Activated CD8-positive, alpha-beta T cell treated with anti-CD3 and anti-CD28 coated beads for 36 hours (primary cell): ENCODE results near the gene ANOS1. TPM values are rescaled to one million over a fixed set of nuclear protein-coding genes. Genes with fewer than 3 reads are reported as not detected.

Experiments
- ATAC-seq: fragments of 200-7000 bp; cut with Tn5 transposase; one replicate; pipeline ENCODE4 v1.10.0; 2021; ENCODE audit warnings: mild to moderate bottlenecking, moderate library complexity
- CTCF ChIA-PET: fragments of 350-600 bp; sonication (Branson Sonifier 250); formaldehyde crosslinking; loops from one replicate; lab custom pipeline; 2021; ENCODE audit warnings: antibody characterized with exemption; lab: Charles Lee
- POLR2A ChIA-PET: fragments of 350-600 bp; sonication (Branson Sonifier 250); formaldehyde crosslinking; loops from one replicate; lab custom pipeline; 2021; ENCODE audit warnings: antibody characterized with exemption; lab: Charles Lee
- DNase-seq: peaks from one replicate; pipeline ENCODE4 v3.0.0-alpha.2; 2020
- H3K27ac Mint-ChIP-seq: one replicate; pipeline ENCODE4 v1.8.0; 2021; ENCODE audit warnings: mild to moderate bottlenecking, mixed read lengths
- H3K27me3 Mint-ChIP-seq: one replicate; pipeline ENCODE4 v1.8.0; 2021; ENCODE audit warnings: mixed read lengths
- H3K36me3 Mint-ChIP-seq: one replicate; pipeline ENCODE4 v1.8.0; 2021; ENCODE audit warnings: low read depth, mixed read lengths
- H3K4me1 Mint-ChIP-seq: one replicate; pipeline ENCODE4 v1.8.0; 2021; ENCODE audit warnings: low read depth, mixed read lengths
- H3K4me3 Mint-ChIP-seq: one replicate; pipeline ENCODE4 v1.8.0; 2021; ENCODE audit warnings: mild to moderate bottlenecking, moderate library complexity, mixed read lengths
- H3K9me3 Mint-ChIP-seq: one replicate; pipeline ENCODE4 v1.8.0; 2021; ENCODE audit warnings: mixed read lengths
- CTCF ChIP-seq: fragments of 200-600 bp; IDR thresholded peaks from one replicate; pipeline ENCODE4 v1.8.0; 2022; ENCODE audit warnings: antibody characterized with exemption, mild to moderate bottlenecking
- intact Hi-C: fragments of 100-400 bp; cut with micrococcal nuclease; formaldehyde crosslinking; loops from one replicate; pipeline ENCODE4 v1.10.0; 2022
- total RNA-seq, 2 experiments: library from RNA; stranded (reverse); gene quantifications; one replicate each; pipeline ENCODE4 v1.2.3, GENCODE V29; 2021

ANOS1 gene
- total RNA-seq, 2 experiments from 2014 or later: 0.04 TPM; not detected in 1

DNA sequence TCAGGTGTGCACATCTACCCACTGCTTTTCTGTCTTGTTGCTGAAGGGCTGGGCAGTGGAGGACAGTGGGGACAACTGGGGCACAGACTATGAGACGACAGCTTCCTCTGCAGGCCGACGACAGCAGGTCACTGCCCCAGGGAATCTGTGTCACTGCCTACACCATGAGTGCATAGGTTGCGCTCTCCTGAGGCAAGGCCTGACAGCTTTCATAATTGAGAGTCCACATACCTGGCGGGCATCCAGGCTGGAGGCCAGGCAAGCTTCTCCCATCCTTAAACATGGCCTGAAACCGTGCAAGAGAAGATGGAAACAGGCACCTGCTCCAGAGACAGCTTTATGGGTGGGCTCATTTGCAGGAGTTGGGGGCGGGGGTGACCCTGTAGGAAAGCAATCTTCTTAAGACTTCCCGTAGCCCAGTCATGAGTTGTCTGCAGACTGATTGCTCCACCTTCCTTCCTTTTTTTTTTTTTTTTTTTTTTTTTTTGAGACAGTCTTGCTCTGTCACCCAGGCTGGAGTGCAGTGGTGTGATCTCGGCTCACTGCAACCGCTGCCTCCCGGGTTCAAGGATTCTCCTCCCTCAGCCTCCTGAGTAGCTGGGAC is 2.9 kb downstream of the ANOS1 start:
- POLR2A ChIA-PET: no interaction called here
- Mint-ChIP-seq H3K4me1 (no peaks in the 10 kb centered on the region), H3K36me3 (no peaks in the 10 kb centered on the region)

DNA sequence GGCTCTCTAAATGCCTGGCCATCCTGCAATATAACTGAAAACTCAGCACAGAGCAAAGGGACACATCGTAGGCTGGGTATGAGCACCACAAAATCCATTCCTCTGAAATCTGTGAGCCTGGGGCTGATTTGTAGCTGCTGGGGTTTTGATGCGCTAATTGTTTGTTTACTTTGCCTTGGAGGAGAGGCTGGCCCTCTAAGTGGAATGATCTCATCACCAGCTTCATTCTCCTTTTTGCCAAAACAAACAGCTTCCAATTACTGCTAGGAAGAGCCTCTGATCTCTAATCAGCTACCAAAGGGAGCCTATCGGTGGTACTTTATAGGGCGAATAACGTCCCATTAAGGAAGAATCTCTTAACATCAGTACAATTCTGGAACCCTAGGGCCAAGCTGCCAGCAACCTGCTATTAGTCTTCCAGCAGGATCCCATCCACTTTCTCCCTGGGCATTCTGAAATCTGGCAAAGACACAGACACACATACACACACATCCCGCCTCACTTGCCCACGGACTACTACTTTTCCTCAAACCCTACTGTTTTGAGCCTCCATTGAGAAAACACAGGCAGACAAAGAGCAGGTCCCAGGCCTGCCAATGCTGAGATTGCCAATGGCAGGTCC is 5.8 kb downstream of the ANOS1 start:
- no peak for DNase-seq
- no peak for ATAC-seq
- no peaks in the 10 kb centered on the region for H3K9me3 Mint-ChIP-seq
- POLR2A ChIA-PET: no interaction called here
- CTCF ChIA-PET: no interaction called here
- H3K27me3 Mint-ChIP-seq: peaks cover 21% of the 10 kb centered on the region
- no peak overlapping the region for H3K4me3 Mint-ChIP-seq
- intact Hi-C loops: no loop called here
- no peak for TF ChIP-seq CTCF
- H3K4me1 Mint-ChIP-seq: no peaks in the 10 kb centered on the region
- H3K27ac Mint-ChIP-seq: no peak overlapping the region
- no peaks in the 10 kb centered on the region for H3K36me3 Mint-ChIP-seq

More for the DNA sequence above, 2.9 kb downstream of the ANOS1 start:
- H3K27me3 Mint-ChIP-seq: peaks cover 25% of the 10 kb centered on the region
- H3K27ac Mint-ChIP-seq: no peak overlapping the region
- ATAC-seq: no peak
- H3K9me3 Mint-ChIP-seq: no peaks in the 10 kb centered on the region
- TF ChIP-seq CTCF: no peak
- H3K4me3 Mint-ChIP-seq: no peak overlapping the region
- DNase-seq: no peak
- CTCF ChIA-PET: interaction anchor here (1.1 to 1.7 kb wide), 2 partner anchors 9 to 26 kb away, joined by 3 to 6 read pairs; no protein-coding TSS in a partner anchor
- intact Hi-C loops: no loop called here

DNA sequence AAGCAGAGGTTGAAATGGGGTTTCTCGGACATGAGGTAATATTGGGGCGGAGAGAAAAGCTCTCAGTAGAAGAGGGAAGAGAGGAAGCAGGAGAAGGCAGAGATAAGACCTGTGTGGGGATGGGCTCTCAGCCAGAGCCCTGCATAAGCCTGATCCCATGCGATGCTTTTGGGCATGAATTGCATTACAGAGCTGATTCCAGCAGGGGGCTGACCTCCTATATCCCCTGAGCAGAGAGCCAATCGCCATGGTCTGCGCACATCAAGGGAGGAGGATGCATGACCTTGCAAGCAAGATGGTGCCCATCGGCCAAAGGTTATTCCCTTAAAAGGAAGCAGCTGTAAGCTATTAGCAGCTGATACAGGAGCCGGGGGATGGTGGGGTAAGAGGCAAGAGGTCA is 7.6 kb downstream of the ANOS1 start:
- DNase-seq: no peak
- TF ChIP-seq CTCF: no peak
- Mint-ChIP-seq H3K9me3 (no peaks in the 10 kb centered on the region), H3K4me1 (no peaks in the 10 kb centered on the region), H3K4me3 (no peak overlapping the region), H3K36me3 (no peaks in the 10 kb centered on the region), H3K27me3 (peaks cover 14% of the 10 kb centered on the region), H3K27ac (no peak overlapping the region)
- ChIA-PET POLR2A (no interaction called here), CTCF (interaction anchor here (0.6 to 1.9 kb wide), 3 partner anchors 15 to 31 kb away, joined by 3 to 5 read pairs (median 3); no protein-coding TSS in a partner anchor)
- ATAC-seq: peak; percentile 37
- intact Hi-C loops: no loop called here

DNA sequence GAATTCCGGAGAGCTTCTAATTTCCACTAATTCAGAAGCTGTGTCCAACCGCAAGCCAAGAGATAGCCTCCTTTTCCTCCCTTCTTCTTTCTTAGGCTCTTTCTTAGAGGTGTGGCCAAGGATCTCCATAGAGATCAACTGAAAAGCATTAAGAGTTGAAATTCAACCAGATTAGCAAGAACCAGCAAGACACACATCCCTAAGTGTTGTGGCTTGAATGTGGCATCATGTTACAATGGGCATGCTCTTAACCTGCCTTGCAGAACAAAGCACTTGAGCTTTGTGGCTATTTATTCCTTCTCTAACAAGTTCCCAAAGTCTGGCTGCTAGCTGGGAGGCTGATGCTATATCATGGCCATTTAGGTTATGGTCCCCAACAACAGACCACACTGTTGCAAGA is 10.4 kb downstream of the ANOS1 start:
- intact Hi-C loops: no loop called here
- Mint-ChIP-seq H3K4me3 (no peak overlapping the region), H3K4me1 (no peaks in the 10 kb centered on the region), H3K36me3 (no peaks in the 10 kb centered on the region), H3K27me3 (peaks cover 4% of the 10 kb centered on the region), H3K27ac (no peak overlapping the region), H3K9me3 (no peaks in the 10 kb centered on the region)
- ATAC-seq (no peak), DNase-seq (no peak)
- CTCF ChIA-PET: interaction anchor here (1.2 kb wide), 1 partner anchor 17 kb away, joined by 3 read pairs; no protein-coding TSS in a partner anchor
- POLR2A ChIA-PET: no interaction called here
- no peak for TF ChIP-seq CTCF

- H3K27ac Mint-ChIP-seq: no peak overlapping the region
- TF ChIP-seq CTCF: no peak
- peaks cover 4% of the 10 kb centered on the region for H3K27me3 Mint-ChIP-seq
- DNase-seq: no peak
- H3K36me3 Mint-ChIP-seq: no peaks in the 10 kb centered on the region
- H3K4me3 Mint-ChIP-seq: no peak overlapping the region
- no peaks in the 10 kb centered on the region for H3K9me3 Mint-ChIP-seq
- CTCF ChIA-PET: no interaction called here
- H3K4me1 Mint-ChIP-seq: no peaks in the 10 kb centered on the region
- intact Hi-C loops: no loop called here
- POLR2A ChIA-PET: no interaction called here
- no peak for ATAC-seq
These were observed 11.8 kb downstream of the ANOS1 start for GRCh38 chrX:8720136-8720535.
